ENCODE measurements around the gene CREG2. TPM values are rescaled to one million over a fixed set of nuclear protein-coding genes. Genes with fewer than 3 reads are reported as not detected.

The CREG2 gene
- total RNA-seq, 5 donors from 2014 or later (not counting 1 experiment from before 2014, with no cell fraction given) = 0.13 TPM; not detected in 4

GRCh38 chr2:101299604-101300003 is 87.7 kb downstream of the CREG2 start:
- no peak overlapping the region for H3K27ac ChIP-seq (ENCODE audit: low read length)
- WGBS (ENCODE audit: insufficient coverage) = no CpG with 5 or more reads among the region's 6 CpGs
- H3K4me1 Mint-ChIP-seq = peaks cover 88 to 91% (median 89%) of the 10 kb centered on the region in 3 donors
- H3K27me3 ChIP-seq (replicated peaks in 1 of 2; ENCODE audit: control insufficient read depth in 2 of 2, extremely low read depth in 1 of 2, insufficient read depth in 2 of 2, low read length in 1 of 2) = no peaks in the 10 kb centered on the region
- peaks cover 25% of the 10 kb centered on the region for H3K36me3 Mint-ChIP-seq
- H3K27me3 Mint-ChIP-seq = no peaks in the 10 kb centered on the region
- no peak overlapping the region for H3K4me3 ChIP-seq (ENCODE audit: control insufficient read depth in 1 of 2, extremely low read depth in 1 of 2, low read length in 1 of 2)
- H3K9me3 ChIP-seq = no peaks in the 10 kb centered on the region
- H3K27ac Mint-ChIP-seq = peak overlapping the region; percentile 65 to 72
- ChIA-PET CTCF (interaction anchor here (0.5 to 1.6 kb wide), 4 partner anchors 9 to 362 kb away, joined by 3 to 7 read pairs (median 5); partner anchors contain the start of gene RNF149 (in 1 of the 2)), POLR2A (interaction anchor here (0.7 to 0.8 kb wide), 2 partner anchors 9 to 30 kb away, joined by 3 read pairs; no protein-coding TSS in a partner anchor)
- ATAC-seq (replicated peaks in 1 of 4) = peak in 3 of 4 experiments; percentile 24 to 28 (median 27)
- no peak for DNase-seq
- no peaks in the 10 kb centered on the region for H3K9me3 Mint-ChIP-seq
- H3K4me1 ChIP-seq (ENCODE audit: control insufficient read depth in 1 of 2, extremely low read depth in 1 of 2, insufficient read depth in 2 of 2, low read length in 2 of 2) = peaks cover 38 to 66% of the 10 kb centered on the region in 2 experiments
- peak overlapping the region; percentile 48 to 55 (median 54) for H3K4me3 Mint-ChIP-seq
- H3K36me3 ChIP-seq (ENCODE audit: control insufficient read depth in 2 of 2, extremely low read depth in 1 of 2, insufficient read depth in 1 of 2, low read length in 1 of 2) = peaks cover 2 to 19% of the 10 kb centered on the region in 2 donors

GRCh38 chr2:101297383-101297782 is 89.9 kb downstream of the CREG2 start:
- Mint-ChIP-seq H3K27me3 (no peaks in the 10 kb centered on the region), H3K27ac (peak overlapping the region in 1 of 2 donors; percentile 41), H3K4me3 (peak overlapping the region; percentile 22 to 38 (median 35)), H3K4me1 (peaks cover 67 to 85% (median 83%) of the 10 kb centered on the region in 3 donors), H3K36me3 (peaks cover 28% of the 10 kb centered on the region), H3K9me3 (no peaks in the 10 kb centered on the region)
- DNase-seq = no peak
- H3K27ac ChIP-seq (ENCODE audit: low read length) = no peak overlapping the region
- no peak for ATAC-seq (replicated peaks in 1 of 4)
- H3K4me3 ChIP-seq (ENCODE audit: control insufficient read depth in 1 of 2, extremely low read depth in 1 of 2, low read length in 1 of 2) = no peak overlapping the region
- ChIA-PET POLR2A (interaction anchor here in 1 of 2 donors (1.3 kb wide), 1 partner anchor 17 kb away, joined by 9 read pairs; no protein-coding TSS in a partner anchor), CTCF (interaction anchor here in 1 of 2 donors (0.6 kb wide), 1 partner anchor 26 kb away, joined by 5 read pairs; no protein-coding TSS in a partner anchor)
- peaks cover 0 to 37% of the 10 kb centered on the region in 2 donors for H3K36me3 ChIP-seq (ENCODE audit: control insufficient read depth in 2 of 2, extremely low read depth in 1 of 2, insufficient read depth in 1 of 2, low read length in 1 of 2)
- no peaks in the 10 kb centered on the region for H3K9me3 ChIP-seq
- no CpG with 5 or more reads among the region's 2 CpGs for WGBS (ENCODE audit: insufficient coverage)
- peaks cover 27 to 48% of the 10 kb centered on the region in 2 experiments for H3K4me1 ChIP-seq (ENCODE audit: control insufficient read depth in 1 of 2, extremely low read depth in 1 of 2, insufficient read depth in 2 of 2, low read length in 2 of 2)
- no peaks in the 10 kb centered on the region for H3K27me3 ChIP-seq (replicated peaks in 1 of 2; ENCODE audit: control insufficient read depth in 2 of 2, extremely low read depth in 1 of 2, insufficient read depth in 2 of 2, low read length in 1 of 2)

GRCh38 chr2:101296371-101296770 is 90.9 kb downstream of the CREG2 start:
- Histone ChIP-seq H3K4me3 (ENCODE audit: control insufficient read depth in 1 of 2, extremely low read depth in 1 of 2, low read length in 1 of 2) (no peak overlapping the region), H3K36me3 (ENCODE audit: control insufficient read depth in 2 of 2, extremely low read depth in 1 of 2, insufficient read depth in 1 of 2, low read length in 1 of 2) (peaks cover 0 to 39% of the 10 kb centered on the region in 2 donors), H3K27ac (ENCODE audit: low read length) (no peak overlapping the region), H3K9me3 (no peaks in the 10 kb centered on the region), H3K4me1 (ENCODE audit: control insufficient read depth in 1 of 2, extremely low read depth in 1 of 2, insufficient read depth in 2 of 2, low read length in 2 of 2) (peaks cover 22 to 44% of the 10 kb centered on the region in 2 experiments), H3K27me3 (replicated peaks in 1 of 2; ENCODE audit: control insufficient read depth in 2 of 2, extremely low read depth in 1 of 2, insufficient read depth in 2 of 2, low read length in 1 of 2) (no peaks in the 10 kb centered on the region)
- Mint-ChIP-seq H3K36me3 (peaks cover 19% of the 10 kb centered on the region), H3K27me3 (no peaks in the 10 kb centered on the region), H3K4me3 (peak overlapping the region; percentile 18 to 38 (median 21)), H3K27ac (no peak overlapping the region), H3K4me1 (peaks cover 57 to 78% (median 74%) of the 10 kb centered on the region in 3 donors), H3K9me3 (no peaks in the 10 kb centered on the region)
- ChIA-PET CTCF (no interaction called here), POLR2A (interaction anchor here (0.5 to 1.3 kb wide), 2 partner anchors 16 to 81 kb away, joined by 3 to 9 read pairs; no protein-coding TSS in a partner anchor)
- DNase-seq = no peak
- no CpG with 5 or more reads among the region's 5 CpGs for WGBS (ENCODE audit: insufficient coverage)
- no peak for ATAC-seq (replicated peaks in 1 of 4)

GRCh38 chr2:101295895-101296294 is 91.4 kb downstream of the CREG2 start:
- ChIA-PET POLR2A (no interaction called here), CTCF (no interaction called here)
- ATAC-seq (replicated peaks in 1 of 4) (no peak), DNase-seq (no peak)
- peaks cover 18 to 40% of the 10 kb centered on the region in 2 experiments for H3K4me1 ChIP-seq (ENCODE audit: control insufficient read depth in 1 of 2, extremely low read depth in 1 of 2, insufficient read depth in 2 of 2, low read length in 2 of 2)
- H3K9me3 ChIP-seq = no peaks in the 10 kb centered on the region
- H3K27me3 ChIP-seq (replicated peaks in 1 of 2; ENCODE audit: control insufficient read depth in 2 of 2, extremely low read depth in 1 of 2, insufficient read depth in 2 of 2, low read length in 1 of 2) = no peaks in the 10 kb centered on the region
- no peaks in the 10 kb centered on the region for H3K27me3 Mint-ChIP-seq
- H3K4me3 ChIP-seq (ENCODE audit: control insufficient read depth in 1 of 2, extremely low read depth in 1 of 2, low read length in 1 of 2) = no peak overlapping the region
- peak overlapping the region in 1 of 2 donors; percentile 21 for H3K27ac Mint-ChIP-seq
- no CpG with 5 or more reads among the region's 2 CpGs for WGBS (ENCODE audit: insufficient coverage)
- peaks cover 0 to 40% of the 10 kb centered on the region in 2 donors for H3K36me3 ChIP-seq (ENCODE audit: control insufficient read depth in 2 of 2, extremely low read depth in 1 of 2, insufficient read depth in 1 of 2, low read length in 1 of 2)
- no peaks in the 10 kb centered on the region for H3K9me3 Mint-ChIP-seq
- H3K4me1 Mint-ChIP-seq = peaks cover 53 to 74% (median 69%) of the 10 kb centered on the region in 3 donors
- peak overlapping the region; percentile 6 for H3K27ac ChIP-seq (ENCODE audit: low read length)
- peaks cover 19% of the 10 kb centered on the region for H3K36me3 Mint-ChIP-seq
- peak overlapping the region in 1 of 3 donors; percentile 28 for H3K4me3 Mint-ChIP-seq

Other genes starting within 250 kb of the CREG2 start
- gene TBC1D8, start 236.1 kb downstream of the CREG2 start, total RNA-seq = 1 to 10 TPM in 4 of 5 donors, under 1 TPM in 1; 0.40 to 2.1 (median 2.0) TPM
- gene CNOT11, start 134.6 kb downstream of the CREG2 start, total RNA-seq = 10 to 100 TPM; 45.8 to 52.5 (median 50.7) TPM
- 100 to 1,000 TPM; 114 to 139 (median 123) TPM for gene RNF149, start 78.8 kb downstream of the CREG2 start, total RNA-seq
- 1 to 10 TPM in 1 of 5 donors, under 1 TPM in 4; 0.23 to 1.0 (median 0.59) TPM for gene RFX8, start 87.6 kb upstream of the CREG2 start, total RNA-seq